NCI-H2107 treated with DMSO at 0.1 percent for 48 hours (cell line): ENCODE measurements around the gene MYCN.
"Not testable (repeated sequence)": the region's sequence is repeated elsewhere in the genome, so short reads cannot be mapped to it uniquely, and the experiment has no call there.

Experiments used
- DNase-seq: peaks from one replicate; lab custom pipeline; 2025; ENCODE audit not compliant: unreplicated experiment; lab: John Stamatoyannopoulos, UW

Gene MYCN

GRCh38 chr2:15939854-15940660, at the start of gene MYCN:
TSS of gene MYCN (plus strand) at chr2:15940550. CDS start at chr2:15942065, 1,515 bp downstream.
- peak; percentile 53 for DNase-seq

GRCh38 chr2:15890936-15891905, 49.1 kb upstream of the MYCN start:
- peak; percentile 1 for DNase-seq

DNA sequence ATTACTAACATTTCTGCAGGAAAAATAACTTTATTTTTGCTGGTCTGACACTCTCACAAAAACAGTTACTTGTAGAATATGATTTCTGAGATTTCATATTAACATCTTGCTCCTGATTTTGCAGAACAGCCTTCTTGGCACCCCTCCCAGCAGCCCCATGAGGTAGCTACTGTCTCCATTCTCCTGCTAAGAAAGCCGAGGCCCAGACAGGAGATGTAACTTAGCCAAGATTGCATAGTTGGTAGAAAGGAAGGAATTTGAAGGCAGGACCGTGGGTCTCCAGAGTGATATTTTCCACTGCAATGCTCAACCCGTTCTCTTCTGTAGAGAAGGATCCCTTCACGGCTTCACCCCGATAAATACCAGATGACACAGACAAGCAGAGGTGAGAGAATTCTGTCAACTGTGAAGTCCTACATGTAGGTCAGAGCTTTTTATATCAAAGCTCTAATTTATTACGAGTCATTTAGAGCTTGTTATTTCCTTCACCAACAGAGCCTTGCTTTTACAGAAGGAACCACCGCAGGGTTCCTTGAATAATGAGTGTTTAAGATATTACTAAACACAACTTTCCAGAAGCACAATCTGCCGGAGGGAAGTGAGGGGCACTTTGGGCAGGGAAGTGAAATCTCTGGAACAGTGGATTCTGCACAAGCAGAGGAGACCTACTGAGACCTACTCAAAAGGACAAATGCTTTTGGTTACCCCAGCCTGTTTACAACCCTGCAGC, 48.0 kb upstream of the MYCN start:
- no peak for DNase-seq

DNA sequence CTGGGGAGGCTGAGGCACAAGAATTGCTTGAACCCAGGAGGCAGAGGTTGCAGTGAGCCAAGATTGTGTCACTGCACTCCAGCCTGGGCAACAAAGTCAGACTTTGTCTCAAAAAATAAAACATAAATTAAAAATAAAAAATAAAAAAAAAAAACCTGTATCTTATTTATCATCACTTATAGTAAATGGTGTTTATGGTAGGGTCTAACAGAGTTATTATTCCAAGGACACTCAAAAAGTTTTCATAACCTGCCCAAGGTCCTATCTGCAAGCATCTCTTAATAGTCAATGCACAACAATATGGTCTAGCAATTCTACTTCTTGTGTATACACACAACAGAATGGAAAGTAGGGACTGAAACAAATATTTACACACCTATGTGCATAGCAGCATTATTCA, 47.3 kb upstream of the MYCN start:
- DNase-seq, result no peak

GRCh38 chr2:15893689-15894480, 46.5 kb upstream of the MYCN start:
- no peak for DNase-seq

- no peak for DNase-seq
Measured at GRCh38 chr2:15894481-15895144, 45.7 kb upstream of the MYCN start.

DNA sequence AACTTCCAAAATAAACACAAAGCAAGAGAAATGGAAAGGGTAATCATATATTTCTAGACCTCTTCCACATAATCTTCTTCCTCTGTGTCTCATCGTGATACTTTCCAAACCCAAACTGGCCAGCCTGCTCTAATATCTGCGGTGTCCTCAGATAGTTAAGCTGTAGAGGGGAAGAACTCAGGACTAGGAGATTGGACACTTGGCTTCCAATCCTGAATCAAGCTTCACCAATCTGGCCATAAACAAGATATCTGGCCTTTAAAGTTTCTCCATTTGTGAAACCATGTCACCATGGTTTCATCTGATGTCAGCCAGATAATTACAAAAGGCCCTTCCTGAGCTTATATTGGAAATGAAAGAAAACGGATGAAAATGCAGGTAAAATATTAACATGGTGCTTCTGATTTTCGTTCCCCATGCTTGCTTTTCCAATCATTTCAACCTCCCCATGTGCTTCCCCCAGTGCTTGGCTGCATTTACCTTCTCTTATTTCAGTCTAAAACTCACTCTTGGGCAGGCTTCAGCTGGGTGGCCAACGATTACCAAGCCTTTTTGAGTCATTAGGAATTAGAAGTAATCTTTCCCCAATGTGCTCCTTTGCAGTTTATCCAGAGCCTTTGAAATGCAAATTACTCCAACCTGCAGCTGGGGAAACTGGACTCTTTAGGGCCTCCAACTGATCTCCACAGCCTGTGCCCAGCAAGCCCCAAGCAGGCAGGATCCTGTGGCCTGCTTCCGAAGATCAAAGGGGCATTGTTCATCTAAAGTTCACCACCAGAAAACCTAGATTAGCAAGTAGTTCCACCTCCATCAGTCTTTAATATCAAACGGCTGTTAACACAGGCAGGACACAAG, 44.5 kb upstream of the MYCN start:
- no peak for DNase-seq

DNA sequence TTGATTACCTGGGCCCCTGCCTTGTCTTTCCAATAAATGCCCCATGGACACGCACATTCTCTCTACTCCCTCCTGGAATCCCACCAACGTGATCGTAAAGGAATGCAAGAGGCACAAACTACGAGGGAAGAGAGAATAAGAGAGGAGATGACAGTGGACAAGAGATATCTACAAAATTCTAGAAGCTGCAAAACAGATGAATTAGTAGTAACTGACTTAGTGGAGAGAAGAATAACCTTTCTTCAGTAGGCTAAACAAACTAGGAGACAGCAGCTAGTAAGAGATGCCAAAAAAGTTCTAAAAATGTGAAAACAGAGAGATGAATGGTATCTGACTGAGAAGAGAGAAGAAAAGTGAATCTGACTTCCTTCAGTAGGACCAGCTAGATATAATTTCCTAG, 43.5 kb upstream of the MYCN start:
- DNase-seq, result no peak

- no peak for DNase-seq
Measured at GRCh38 chr2:15897431-15898098, 42.8 kb upstream of the MYCN start.

- no peak for DNase-seq
Measured at GRCh38 chr2:15899327-15899612, 41.1 kb upstream of the MYCN start.

DNA sequence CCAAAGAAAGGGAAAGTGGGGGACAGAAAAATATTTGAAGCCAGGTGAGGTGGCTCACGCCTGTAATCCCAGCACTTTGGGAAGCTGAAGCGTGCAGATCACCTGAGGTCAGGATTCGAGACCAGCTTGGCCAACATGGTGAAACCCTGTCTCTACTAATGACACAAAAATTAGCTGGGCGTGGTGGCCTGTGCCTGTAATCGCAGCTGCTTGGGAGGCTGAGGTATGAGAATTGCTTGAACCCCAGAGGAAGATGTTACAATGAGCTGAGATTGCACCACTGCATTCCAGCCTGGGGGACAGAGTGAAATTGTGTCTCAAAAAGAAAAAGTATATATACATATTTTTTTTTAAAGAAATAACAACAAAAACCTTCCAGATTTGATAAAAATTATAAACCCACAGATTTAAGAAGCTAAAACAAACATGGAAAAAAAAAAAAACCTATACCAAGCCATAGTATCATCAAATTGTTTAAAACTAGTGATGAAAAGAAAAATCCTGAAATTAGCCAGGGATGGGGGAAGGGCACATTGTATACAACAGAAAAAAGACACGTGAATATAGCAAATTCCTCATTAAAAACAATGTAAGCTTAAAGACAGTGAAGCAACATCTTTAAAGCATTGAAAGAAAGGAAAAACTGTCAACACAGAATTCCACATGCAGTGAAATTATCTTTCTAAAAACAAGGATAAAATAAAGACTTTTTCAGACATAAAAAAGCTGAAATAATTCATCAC, 40.4 kb upstream of the MYCN start:
- DNase-seq, result no peak

DNA sequence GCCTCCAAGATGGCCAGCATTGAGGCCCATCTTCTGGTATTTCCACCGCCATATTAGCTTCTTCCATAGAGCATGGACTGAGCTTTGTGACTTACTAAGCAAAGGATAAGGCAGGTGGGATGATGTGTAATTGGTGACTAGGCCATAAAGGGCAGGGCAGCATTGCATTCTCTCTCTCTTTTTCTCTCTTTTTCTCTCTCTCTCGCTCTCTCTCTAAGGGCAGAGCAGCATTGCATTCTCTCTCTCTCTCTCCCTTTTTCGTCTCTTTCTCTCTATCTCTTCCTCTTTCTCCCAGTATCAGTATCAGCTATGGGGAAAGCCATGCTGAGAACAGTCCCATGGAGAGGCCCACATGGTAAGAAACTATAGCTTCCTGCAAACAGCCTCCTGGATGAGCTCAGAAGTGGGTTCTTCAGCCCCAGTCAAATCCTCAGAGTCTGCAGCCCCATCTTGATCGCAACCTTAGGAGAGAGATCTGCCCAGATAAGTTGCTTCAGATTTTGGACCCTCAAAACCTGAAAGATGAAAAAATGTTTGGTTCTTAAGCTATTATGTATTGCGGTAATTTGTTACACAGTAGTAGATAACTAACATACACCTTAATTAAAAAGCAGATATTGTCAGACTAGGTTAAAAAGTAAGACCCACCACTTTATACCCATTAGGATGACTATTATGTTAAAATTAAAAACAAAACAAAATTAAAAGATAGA, 39.1 kb upstream of the MYCN start:
- no peak for DNase-seq

DNA sequence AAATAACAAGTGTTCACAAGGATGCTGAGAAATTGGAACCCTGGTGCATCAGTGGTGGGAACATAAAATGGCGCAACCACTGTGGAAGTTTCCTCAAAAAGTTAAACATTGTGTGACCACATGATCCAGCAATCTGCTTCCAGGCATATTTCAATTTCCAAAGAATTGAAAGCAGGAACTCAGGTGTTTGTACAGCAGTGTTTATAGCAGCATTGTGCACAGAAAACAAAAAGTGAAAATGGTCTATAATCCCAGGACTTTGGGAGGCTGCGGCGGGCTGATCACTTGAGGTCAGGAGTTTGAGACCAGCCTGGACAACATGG, 38.6 kb upstream of the MYCN start:
- no peak for DNase-seq

DNA sequence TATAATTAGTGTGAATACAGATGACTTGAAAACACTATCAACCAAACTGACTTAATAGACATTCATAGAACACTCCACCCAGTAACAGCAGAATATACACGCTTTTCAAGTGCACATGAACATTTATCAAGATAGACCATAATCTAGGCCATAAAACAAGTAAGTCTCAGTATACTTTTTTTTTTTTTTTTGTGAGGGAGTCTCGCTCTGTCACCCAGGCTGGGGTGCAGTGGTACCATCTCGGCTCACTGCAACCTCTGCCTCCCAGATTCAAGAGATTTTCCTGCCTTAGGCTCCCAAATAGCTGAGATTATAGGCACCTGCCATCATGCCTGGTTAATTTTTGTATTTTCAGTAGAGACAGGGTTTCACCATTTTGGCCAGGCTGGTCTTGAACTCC, 36.4 kb upstream of the MYCN start:
- DNase-seq, result not testable (repeated sequence)

- no peak for DNase-seq
Measured at GRCh38 chr2:15905267-15905645, 35.1 kb upstream of the MYCN start.

DNA sequence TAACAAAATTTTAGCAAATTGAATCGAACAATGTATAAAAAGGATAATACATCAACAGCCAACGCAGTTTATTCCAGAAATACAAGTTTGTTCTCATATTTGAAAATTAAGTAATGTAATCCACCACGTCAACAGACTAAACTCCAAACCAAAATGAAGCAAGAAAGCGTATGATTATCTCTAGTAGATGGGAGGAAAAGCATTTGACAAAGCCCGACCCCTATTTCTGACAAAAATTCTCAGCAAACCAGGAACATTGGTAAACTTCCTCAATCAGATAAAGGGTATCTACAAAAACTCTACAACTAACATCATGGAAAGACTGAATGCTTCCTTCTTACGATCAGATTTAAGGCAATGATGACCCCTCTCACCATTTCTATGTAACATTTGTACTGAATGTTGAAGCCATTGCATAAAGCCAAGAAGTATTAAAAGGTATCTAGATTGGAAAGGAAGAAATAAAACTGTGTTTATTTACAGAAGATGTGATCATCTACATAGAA, 34.3 kb upstream of the MYCN start:
- no peak for DNase-seq

- no peak for DNase-seq
Measured at GRCh38 chr2:15906778-15907177, 33.6 kb upstream of the MYCN start.
